ENCODE data around the gene VAT1L. TPM values are rescaled to one million over a fixed set of nuclear protein-coding genes. Genes with fewer than 3 reads are reported as not detected.
"Not testable (repeated sequence)": the region's sequence is repeated elsewhere in the genome, so short reads cannot be mapped to it uniquely, and the experiment has no call there.

VAT1L gene
- total RNA-seq, 1 experiment from 2014 or later, result 19.1 TPM

DNA sequence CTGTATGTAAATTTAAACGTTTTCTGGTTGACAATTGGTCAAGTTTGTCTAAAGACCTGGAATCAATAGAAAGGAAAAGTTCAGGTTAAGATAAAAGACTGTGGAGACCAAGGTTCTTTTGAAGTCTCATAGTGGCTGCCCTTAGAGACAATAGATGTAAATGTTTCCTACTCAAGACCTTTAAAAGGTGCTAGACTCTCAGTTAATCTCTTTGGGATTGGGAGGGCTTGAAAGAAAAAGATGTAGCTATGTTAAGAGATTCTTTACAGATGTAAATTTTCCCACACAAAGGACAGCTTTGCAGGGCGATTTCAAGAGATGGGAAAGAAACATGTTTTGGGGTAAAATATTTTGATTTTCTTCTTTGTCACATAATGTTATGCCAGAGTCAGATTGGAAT, 204.0 kb downstream of the VAT1L start:
- POLR2A ChIA-PET; DNase-seq (ENCODE audit: low spot score): not testable (repeated sequence)
- Mint-ChIP-seq H3K4me1 (peaks cover 61% of the 10 kb centered on the region), H3K27ac (peak overlapping the region; percentile 90), H3K9me3 (peaks cover 30% of the 10 kb centered on the region), H3K36me3 (peaks cover 29% of the 10 kb centered on the region), H3K4me3 (peak overlapping the region; percentile 15; the same call in 1 of the 2 replicates), H3K27me3 (ENCODE audit: low read depth) (peaks cover 11% of the 10 kb centered on the region)
- CTCF ChIA-PET, result interaction anchor here (0.7 to 3.9 kb wide), 10 partner anchors 9 to 107 kb away, joined by 3 to 38 read pairs (median 4); partner anchors contain the start of gene WWOX
- peak; percentile 29 for ATAC-seq
- TF ChIP-seq JAZF1 (CRISPR knock-in tag; IDR thresholded peaks at IDR 0.05), result 0 out of 2 replicates have a peak, but pooled peaks have one; percentile 62
- TF ChIP-seq, protein P1, sequence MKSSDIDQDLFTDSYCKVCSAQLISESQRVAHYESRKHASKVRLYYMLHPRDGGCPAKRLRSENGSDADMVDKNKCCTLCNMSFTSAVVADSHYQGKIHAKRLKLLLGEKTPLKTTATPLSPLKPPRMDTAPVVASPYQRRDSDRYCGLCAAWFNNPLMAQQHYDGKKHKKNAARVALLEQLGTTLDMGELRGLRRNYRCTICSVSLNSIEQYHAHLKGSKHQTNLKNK (CRISPR knock-in tag; IDR thresholded peaks at IDR 0.05), result peak; percentile 24; the same call in 1 of the 2 replicates

- H3K36me3 Mint-ChIP-seq, result peaks cover 37% of the 10 kb centered on the region
- ChIA-PET CTCF (interaction anchor here (0.7 to 3.9 kb wide), 11 partner anchors 8 to 106 kb away, joined by 3 to 38 read pairs (median 4); partner anchors contain the start of gene WWOX), POLR2A (no interaction called here)
- no peak for TF ChIP-seq GTF2I (CRISPR knock-in tag; conservative IDR thresholded peaks at IDR 0.05)
- TF ChIP-seq ZNF121 (CRISPR knock-in tag; IDR thresholded peaks at IDR 0.05), result 0 out of 2 replicates have a peak, but pooled peaks have one; percentile 6
- no peak for TF ChIP-seq SMAD4 (CRISPR knock-in tag; IDR thresholded peaks at IDR 0.05)
- TF ChIP-seq, protein P2, sequence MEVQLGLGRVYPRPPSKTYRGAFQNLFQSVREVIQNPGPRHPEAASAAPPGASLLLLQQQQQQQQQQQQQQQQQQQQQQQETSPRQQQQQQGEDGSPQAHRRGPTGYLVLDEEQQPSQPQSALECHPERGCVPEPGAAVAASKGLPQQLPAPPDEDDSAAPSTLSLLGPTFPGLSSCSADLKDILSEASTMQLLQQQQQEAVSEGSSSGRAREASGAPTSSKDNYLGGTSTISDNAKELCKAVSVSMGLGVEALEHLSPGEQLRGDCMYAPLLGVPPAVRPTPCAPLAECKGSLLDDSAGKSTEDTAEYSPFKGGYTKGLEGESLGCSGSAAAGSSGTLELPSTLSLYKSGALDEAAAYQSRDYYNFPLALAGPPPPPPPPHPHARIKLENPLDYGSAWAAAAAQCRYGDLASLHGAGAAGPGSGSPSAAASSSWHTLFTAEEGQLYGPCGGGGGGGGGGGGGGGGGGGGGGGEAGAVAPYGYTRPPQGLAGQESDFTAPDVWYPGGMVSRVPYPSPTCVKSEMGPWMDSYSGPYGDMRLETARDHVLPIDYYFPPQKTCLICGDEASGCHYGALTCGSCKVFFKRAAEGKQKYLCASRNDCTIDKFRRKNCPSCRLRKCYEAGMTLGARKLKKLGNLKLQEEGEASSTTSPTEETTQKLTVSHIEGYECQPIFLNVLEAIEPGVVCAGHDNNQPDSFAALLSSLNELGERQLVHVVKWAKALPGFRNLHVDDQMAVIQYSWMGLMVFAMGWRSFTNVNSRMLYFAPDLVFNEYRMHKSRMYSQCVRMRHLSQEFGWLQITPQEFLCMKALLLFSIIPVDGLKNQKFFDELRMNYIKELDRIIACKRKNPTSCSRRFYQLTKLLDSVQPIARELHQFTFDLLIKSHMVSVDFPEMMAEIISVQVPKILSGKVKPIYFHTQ (CRISPR knock-in tag; IDR thresholded peaks at IDR 0.05), result no peak
- ATAC-seq (peak; percentile 59), DNase-seq (ENCODE audit: low spot score) (no peak)
- H3K27ac Mint-ChIP-seq, result peak overlapping the region; percentile 90
- H3K9me3 Mint-ChIP-seq, result peaks cover 32% of the 10 kb centered on the region
- no peak overlapping the region for H3K4me3 Mint-ChIP-seq
- peaks cover 57% of the 10 kb centered on the region for H3K4me1 Mint-ChIP-seq
- peaks cover 14% of the 10 kb centered on the region for H3K27me3 Mint-ChIP-seq (ENCODE audit: low read depth)
Measured at GRCh38 chr16:77993111-77993985, 205.0 kb downstream of the VAT1L start.

DNA sequence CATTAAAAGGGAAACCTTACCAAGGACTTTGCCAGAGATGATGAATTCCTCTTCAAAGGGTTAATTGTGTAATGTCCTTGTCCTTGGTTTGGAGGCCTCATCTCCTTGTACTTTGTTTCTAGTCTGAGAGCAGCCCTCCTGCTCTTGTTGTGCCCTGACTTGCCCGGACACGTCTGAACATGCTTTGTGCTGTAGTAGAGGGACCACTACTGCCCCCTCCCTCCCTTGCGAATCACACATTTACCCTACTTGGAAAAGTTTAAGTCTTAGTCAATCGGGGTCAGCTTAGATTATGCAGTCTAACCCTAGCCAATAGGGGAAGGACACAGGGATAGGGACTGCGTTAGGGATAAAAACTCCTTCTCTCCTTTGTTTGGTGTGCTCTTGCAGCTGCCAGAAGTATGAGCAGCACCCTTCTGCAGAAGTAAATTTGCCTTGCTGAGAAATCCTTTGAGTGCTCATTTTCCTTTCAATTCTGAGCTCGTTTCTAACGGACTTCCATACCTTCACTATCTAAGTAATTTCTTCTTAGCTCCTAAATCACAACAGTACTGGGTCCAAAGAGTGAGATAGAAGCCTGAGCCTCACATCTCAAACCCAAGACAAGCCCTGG, 207.6 kb downstream of the VAT1L start:
- POLR2A ChIA-PET, result no interaction called here
- Mint-ChIP-seq H3K27me3 (ENCODE audit: low read depth) (peaks cover 25% of the 10 kb centered on the region), H3K4me1 (peaks cover 48% of the 10 kb centered on the region), H3K27ac (no peak overlapping the region), H3K36me3 (peaks cover 40% of the 10 kb centered on the region), H3K4me3 (no peak overlapping the region), H3K9me3 (peaks cover 41% of the 10 kb centered on the region)
- DNase-seq (ENCODE audit: low spot score) (no peak), ATAC-seq (no peak)
- TF ChIP-seq MYBL2 (CRISPR knock-in tag; IDR thresholded peaks at IDR 0.05) (no peak), ZSCAN18 (CRISPR knock-in tag; IDR thresholded peaks at IDR 0.05) (no peak), IRF2 (CRISPR knock-in tag; IDR thresholded peaks at IDR 0.05; ENCODE audit: borderline replicate concordance, low read depth) (no peak), GRHL2 (CRISPR knock-in tag; IDR thresholded peaks at IDR 0.05; ENCODE audit: insufficient replicate concordance, severe bottlenecking) (no peak), CREM (CRISPR knock-in tag; IDR thresholded peaks at IDR 0.05) (no peak), TCF7 (CRISPR knock-in tag; IDR thresholded peaks at IDR 0.05; ENCODE audit: low read depth) (no peak), GABPB1 (CRISPR knock-in tag; IDR thresholded peaks at IDR 0.05) (no peak), KAT7 (CRISPR knock-in tag; IDR thresholded peaks at IDR 0.05; ENCODE audit: borderline replicate concordance) (no peak), NFE2L1 (CRISPR knock-in tag; IDR thresholded peaks at IDR 0.05) (no peak), EMX1 (CRISPR knock-in tag; IDR thresholded peaks at IDR 0.05) (no peak), ZNF416 (CRISPR knock-in tag; IDR thresholded peaks at IDR 0.05) (no peak), ZNF671 (CRISPR knock-in tag; IDR thresholded peaks at IDR 0.05) (no peak), ZNF317 (CRISPR knock-in tag; IDR thresholded peaks at IDR 0.05; ENCODE audit: borderline replicate concordance, low read depth) (no peak)
- TF ChIP-seq, protein P3, sequence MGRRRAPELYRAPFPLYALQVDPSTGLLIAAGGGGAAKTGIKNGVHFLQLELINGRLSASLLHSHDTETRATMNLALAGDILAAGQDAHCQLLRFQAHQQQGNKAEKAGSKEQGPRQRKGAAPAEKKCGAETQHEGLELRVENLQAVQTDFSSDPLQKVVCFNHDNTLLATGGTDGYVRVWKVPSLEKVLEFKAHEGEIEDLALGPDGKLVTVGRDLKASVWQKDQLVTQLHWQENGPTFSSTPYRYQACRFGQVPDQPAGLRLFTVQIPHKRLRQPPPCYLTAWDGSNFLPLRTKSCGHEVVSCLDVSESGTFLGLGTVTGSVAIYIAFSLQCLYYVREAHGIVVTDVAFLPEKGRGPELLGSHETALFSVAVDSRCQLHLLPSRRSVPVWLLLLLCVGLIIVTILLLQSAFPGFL (CRISPR knock-in tag; IDR thresholded peaks at IDR 0.05; ENCODE audit: borderline replicate concordance), result no peak
- CTCF ChIA-PET, result interaction anchor here (1.2 kb wide), 1 partner anchor 28 kb away, joined by 3 read pairs; no protein-coding TSS in a partner anchor
